HepG2 (cell line): ENCODE data around the gene PREX1. TPM values are rescaled to one million over a fixed set of nuclear protein-coding genes. Genes with fewer than 3 reads are reported as not detected.

ENCODE experiments used
- ATAC-seq: fragments of 200-7000 bp; cut with Tn5 transposase; 3 replicates; pipeline ENCODE4 v1.9.1; 2020; ENCODE audit warnings: mild to moderate bottlenecking, moderate library complexity
- BruUV-seq: library from RNA; stranded (reverse); fragments of 400-500 nt; replicated peaks from 2 replicates; lab custom pipeline; 2021; lab: Mats Ljungman, UMichigan
- CTCF ChIA-PET: fragments of 300-600 bp; formaldehyde crosslinking; extraction: SDS; loops from one replicate; lab custom pipeline; 2021; ENCODE audit warnings: low total read pairs, inconsistent platforms, low intra/inter-chr PET ratio; lab: Yijun Ruan, JAX
- POLR2A ChIA-PET: fragments of 350-600 bp; sonication (Branson Sonifier 250); formaldehyde crosslinking; loops from one replicate; lab custom pipeline; 2020; ENCODE audit warnings: antibody characterized with exemption, inconsistent platforms; lab: Yijun Ruan, JAX
- DNase-seq: peaks from one replicate; pipeline ENCODE4 v3.0.0-alpha.2; 2015; ENCODE audit warnings: low spot score
- FAIRE-seq: peaks from 3 replicates; lab custom pipeline; 2011; peaks lifted over from hg19 to GRCh38; lab: Jason Lieb, UNC
- H2AFZ ChIP-seq: one replicate; pipeline ENCODE4 v1.6.1; 2011; ENCODE audit warnings: low read length, inconsistent platforms
- H3K27ac ChIP-seq: fragments of 300-600 bp; 3 replicates; pipeline ENCODE4 v1.8.0; 2011; ENCODE audit warnings: mixed run types, mild to moderate bottlenecking, mixed read lengths, low read length, inconsistent platforms; ENCODE audit not compliant: insufficient read depth; ENCODE audit errors: extremely low read length
- H3K27me3 ChIP-seq, 2 experiments: fragments of 200-600 bp in 1 of 2; 2 replicates in 1 of 2; 3 replicates in 1 of 2; pipeline versions ENCODE4 v1.6.0 to v1.8.0; 2011; ENCODE audit warnings: low read length in 2 of 2, mild to moderate bottlenecking in 2 of 2, moderate library complexity in 2 of 2, inconsistent platforms in 1 of 2; ENCODE audit not compliant: insufficient read depth in 2 of 2, control insufficient read depth in 1 of 2
- H3K36me3 ChIP-seq, 2 experiments: fragments of 200-600 bp in 1 of 2; replicated peaks in 1 of 2; 2 replicates in 1 of 2; 3 replicates in 1 of 2; pipeline versions ENCODE4 v1.5.1 to v1.8.0; 2011; ENCODE audit warnings: low read length in 2 of 2, inconsistent platforms in 1 of 2; ENCODE audit not compliant: insufficient read depth in 2 of 2, control insufficient read depth in 1 of 2
- H3K4me1 ChIP-seq: 2 replicates; pipeline ENCODE4 v1.5.1; 2012; ENCODE audit warnings: low read length, inconsistent platforms; ENCODE audit not compliant: insufficient read depth
- H3K4me2 ChIP-seq: 2 replicates; pipeline ENCODE4 v1.6.0; 2011; ENCODE audit warnings: low read depth, low read length, inconsistent platforms
- H3K4me3 ChIP-seq, 3 experiments: fragments of 200-600 bp in 1 of 3; sonication (generic), shearing (Covaris generic) in 1 of 3; replicated peaks in 1 of 3; 2 replicates each; pipeline ENCODE4 v1.5.1; 2011 to 2016; ENCODE audit warnings: low read length in 3 of 3, inconsistent platforms in 2 of 3, low read depth in 2 of 3, mild to moderate bottlenecking in 2 of 3, control low read depth in 1 of 3, mixed read lengths in 1 of 3; ENCODE audit not compliant: insufficient read depth in 1 of 3
- H3K79me2 ChIP-seq: one replicate; pipeline ENCODE4 v1.6.1; 2011; ENCODE audit warnings: low read length, inconsistent platforms; ENCODE audit not compliant: insufficient read depth
- H3K9ac ChIP-seq: 2 replicates; pipeline ENCODE4 v1.6.0; 2011; ENCODE audit warnings: mild to moderate bottlenecking, low read depth, low read length, inconsistent platforms; ENCODE audit not compliant: insufficient read depth
- H3K9me3 ChIP-seq: 2 replicates; pipeline ENCODE4 v1.5.1; 2012; ENCODE audit warnings: mild to moderate bottlenecking, low read length
- H4K20me1 ChIP-seq: 2 replicates; pipeline ENCODE4 v1.6.0; 2011; ENCODE audit warnings: inconsistent platforms, mild to moderate bottlenecking, low read length, moderate library complexity; ENCODE audit not compliant: insufficient read depth
- ATAD3A ChIP-seq: sonication (generic); formaldehyde crosslinking; IDR thresholded peaks from 2 replicates; pipeline ENCODE4 v1.4.0; 2020; ENCODE audit warnings: missing genetic modification reagents
- CREM ChIP-seq, 2 experiments: sonication (generic) in 1 of 2; formaldehyde crosslinking in 1 of 2; IDR thresholded peaks; 2 replicates each; pipeline versions ENCODE4 v1.4.0 to v1.6.1; 2016 to 2020; ENCODE audit warnings: antibody characterized with exemption in 1 of 2, mild to moderate bottlenecking in 1 of 2, missing genetic modification reagents in 1 of 2
- E2F1 ChIP-seq: sonication (generic); formaldehyde crosslinking; IDR thresholded peaks from 2 replicates; pipeline ENCODE4 v1.5.0; 2020; ENCODE audit warnings: missing genetic modification reagents
- ETV5 ChIP-seq: IDR thresholded peaks from 2 replicates; pipeline ENCODE4 v1.6.1; 2018; ENCODE audit warnings: missing biosample characterization, missing genetic modification reagents, inconsistent platforms, borderline replicate concordance
- MED1 ChIP-seq: sonication (generic); formaldehyde crosslinking; IDR thresholded peaks from 2 replicates; pipeline ENCODE4 v1.4.0; 2020; ENCODE audit warnings: missing genetic modification reagents
- MIXL1 ChIP-seq: IDR thresholded peaks from 2 replicates; pipeline ENCODE4 v1.6.1; 2016
- MXI1 ChIP-seq: IDR thresholded peaks from 3 replicates; pipeline ENCODE4 v1.6.1; 2012; ENCODE audit warnings: low read depth, low read length, inconsistent platforms, borderline replicate concordance
- SSRP1 ChIP-seq: IDR thresholded peaks from 2 replicates; pipeline ENCODE4 v1.6.1; 2016; ENCODE audit warnings: control low read depth
- ZNF180 ChIP-seq: sonication (generic); formaldehyde crosslinking; IDR thresholded peaks from 2 replicates; pipeline ENCODE4 v1.4.0; 2020; ENCODE audit warnings: low read depth, missing genetic modification reagents, borderline replicate concordance
- ZNF577 ChIP-seq: sonication (generic); formaldehyde crosslinking; IDR thresholded peaks from 2 replicates; pipeline ENCODE4 v1.4.0; 2020; ENCODE audit warnings: mild to moderate bottlenecking, low read depth, missing genetic modification reagents, borderline replicate concordance
- ZNF605 ChIP-seq: sonication (generic); formaldehyde crosslinking; IDR thresholded peaks from 2 replicates; pipeline ENCODE4 v1.8.0; 2022; ENCODE audit warnings: mild to moderate bottlenecking, missing genetic modification reagents
- ZNF777 ChIP-seq: sonication (generic); formaldehyde crosslinking; IDR thresholded peaks from 2 replicates; pipeline ENCODE4 v1.4.0; 2020; ENCODE audit warnings: missing genetic modification reagents
- ZNF883 ChIP-seq: sonication (generic); formaldehyde crosslinking; IDR thresholded peaks from 2 replicates; pipeline ENCODE4 v1.5.1; 2020; ENCODE audit warnings: mild to moderate bottlenecking, missing genetic modification reagents; ENCODE audit errors: not compliant biosample characterization
- WGBS: methylation state at CpG from one replicate; pipeline ENCODE4 v1.1.6; 2017; ENCODE audit warnings: low lambda C conversion rate; 5-methylcytosine and 5-hydroxymethylcytosine counted together
- in situ Hi-C: cut with HindIII; loops from 2 replicates; pipeline ENCODE4 v1.10.0; 2017; ENCODE audit warnings: low pct_unique_long_range_greater_than_20kb; ENCODE audit not compliant: extremely low pct_ligation_motif_present
- intact Hi-C: fragments of 100-400 bp; cut with micrococcal nuclease; formaldehyde crosslinking; loops from one replicate; pipeline ENCODE4 v1.10.0; 2022; ENCODE audit not compliant: unreplicated experiment
- polyA plus RNA-seq, 8 experiments: library from polyadenylated mRNA; depleted of rRNA in 3 of 8; stranded (reverse) in 7 of 8; unstranded in 1 of 8; fragments of >200 nt; fragmentation: Illumina TruSeq in 4 of 8; extraction: Trizol in 4 of 8; gene quantifications; 2 replicates each; pipeline versions ENCODE4 v1.2.1 to v1.2.3, GENCODE V29; 2011 to 2016; ENCODE audit warnings: low read depth in 4 of 8, missing spikeins in 1 of 8, mixed read lengths in 1 of 8; ENCODE audit not compliant: insufficient read depth in 1 of 8
- total RNA-seq, 5 experiments: library from RNA; depleted of rRNA; stranded (reverse); fragments of >200 nt; fragmentation: Illumina TruSeq; extraction: Trizol; gene quantifications; 2 replicates each; pipeline ENCODE4 v1.2.3, GENCODE V29; 2016; ENCODE audit warnings: low read depth in 1 of 5

The PREX1 gene
- total and polyA plus RNA-seq, 2 of the 13 experiments (the other 11 are each of a cell fraction or from before 2014, with no cell fraction given) = 0.02 to 0.04 TPM

GRCh38 chr20:48625136-48625900, 202.5 kb downstream of the PREX1 start:
- TF ChIP-seq ZNF777 (CRISPR knock-in tag) (no peak), MIXL1 (CRISPR knock-in tag) (no peak), ZNF883 (no peak), MED1 (CRISPR knock-in tag) (no peak), ZNF180 (no peak), ETV5 (CRISPR knock-in tag) (no peak), ATAD3A (CRISPR knock-in tag) (no peak), MXI1 (no peak), SSRP1 (CRISPR knock-in tag) (no peak), ZNF577 (CRISPR knock-in tag) (no peak), CREM (IDR thresholded peaks at IDR 0.05) (no peak), CREM (CRISPR knock-in tag; IDR thresholded peaks at IDR 0.05) (no peak), E2F1 (no peak), ZNF605 (no peak)
- TF ChIP-seq, all 625 proteins: peak for 0
- Histone ChIP-seq H3K4me2 (no peak overlapping the region), H3K9me3 (no peaks in the 10 kb centered on the region), H3K4me3 (no peak overlapping the region), H4K20me1 (no peaks in the 10 kb centered on the region), H3K27ac (no peak overlapping the region), H3K4me1 (peaks cover 18% of the 10 kb centered on the region), H3K9ac (no peak overlapping the region), H2AFZ (no peak overlapping the region), H3K36me3 (no peaks in the 10 kb centered on the region), H3K27me3 (peaks cover 14 to 42% of the 10 kb centered on the region in 2 experiments; a peak in 3 of 5 replicates), H3K79me2 (no peaks in the 10 kb centered on the region)
- no peak for ATAC-seq
- 53% methylated on average over 25 of the region's 29 CpGs for WGBS
- intact Hi-C loops = no loop called here
- no TSS peak for BruUV-seq
- DNase-seq = no peak
- no peak for FAIRE-seq
- in situ Hi-C loops = no loop called here
- POLR2A ChIA-PET = no interaction called here
- CTCF ChIA-PET = no interaction called here
